Right lobe of liver (tissue), 6 donors: ENCODE results near the gene KRT71. TPM values are rescaled to one million over a fixed set of nuclear protein-coding genes. Genes with fewer than 3 reads are reported as not detected.

Experiments used
- ATAC-seq, 4 donors: fragments of 200-7000 bp; cut with Tn5 transposase; one replicate each; pipeline ENCODE4 v1.9.1; 2020; ENCODE audit warnings: mild to moderate bottlenecking in 4 of 4, moderate library complexity in 4 of 4
- DNase-seq, 3 donors: peaks; one replicate each; pipeline ENCODE4 v3.0.0-alpha.2; 2020
- H3K27ac ChIP-seq, 3 donors: fragments of 200-600 bp; one replicate each; pipeline ENCODE4 v1.8.0; 2022
- H3K27me3 ChIP-seq, 2 donors: fragments of 200-600 bp; one replicate each; pipeline ENCODE4 v1.8.0; 2022
- H3K36me3 ChIP-seq, 4 donors: fragments of 200-600 bp; sonication (generic) in 1 of 4; one replicate each; pipeline versions ENCODE4 v1.5.1 to v1.8.0; 2017 to 2022; ENCODE audit warnings: control low read depth in 1 of 4
- H3K4me1 ChIP-seq, 4 donors: fragments of 200-600 bp; sonication (generic) in 1 of 4; one replicate each; pipeline versions ENCODE4 v1.5.1 to v1.8.0; 2017 to 2022; ENCODE audit warnings: control low read depth in 1 of 4
- H3K4me3 ChIP-seq, 3 donors: fragments of 200-600 bp; one replicate each; pipeline ENCODE4 v1.8.0; 2022
- H3K9me3 ChIP-seq, 4 donors: fragments of 200-600 bp; sonication (generic) in 1 of 4; one replicate each; pipeline versions ENCODE4 v1.5.1 to v1.8.0; 2017 to 2022; ENCODE audit warnings: control low read depth in 1 of 4
- POLR2A ChIP-seq: fragments of 450-650 bp; IDR thresholded peaks from one replicate; pipeline ENCODE4 v1.6.1; 2017; ENCODE audit warnings: antibody characterized with exemption, mild to moderate bottlenecking
- WGBS: methylation state at CpG from one replicate; pipeline ENCODE4 v1.1.6; 2018; ENCODE audit warnings: low coverage, low lambda C conversion rate; ENCODE audit not compliant: insufficient coverage; ENCODE audit errors: missing lambda C conversion rate; 5-methylcytosine and 5-hydroxymethylcytosine counted together
- intact Hi-C, 2 donors: fragments of 100-400 bp; cut with DNase I; formaldehyde crosslinking; loops; one replicate each; pipeline versions ENCODE4 v1.11.2 to v1.14.1; 2022
- total RNA-seq, 6 experiments: library from RNA; depleted of rRNA in 2 of 6; stranded (reverse); fragments of >200 nt in 2 of 6; fragmentation: NEBNext Ultra II Directional in 3 of 6; extraction: Animal tissue kit (Norgen Biotek cat#: 25700) in 3 of 6; gene quantifications; one replicate each; pipeline versions ENCODE4 v1.1.0 to v1.2.4, GENCODE V29; 2016 to 2023
- TF ChIP-seq, protein P1 (sequence below), 4 donors: fragments of 200-600 bp in 3 of 4; fragments of 450-650 bp in 1 of 4; IDR thresholded peaks; one replicate each; pipeline versions ENCODE4 v1.5.1 to v1.8.0; 2016 to 2022; ENCODE audit warnings: antibody characterized with exemption in 4 of 4, mild to moderate bottlenecking in 2 of 4
- donor health status: DM: no; HTN: yes; CAD: no.
- donor health status: DM: no; HTN: no; CAD: no.
- donor health status: DM: no; HTN: no; CAD: no.
- donor health status: DM: no; HTN: yes; CAD: no.
- donor health status: DM: no; HTN: yes; CAD: no.

Gene KRT71
- total RNA-seq, 6 experiments from 2014 or later = not detected

DNA sequence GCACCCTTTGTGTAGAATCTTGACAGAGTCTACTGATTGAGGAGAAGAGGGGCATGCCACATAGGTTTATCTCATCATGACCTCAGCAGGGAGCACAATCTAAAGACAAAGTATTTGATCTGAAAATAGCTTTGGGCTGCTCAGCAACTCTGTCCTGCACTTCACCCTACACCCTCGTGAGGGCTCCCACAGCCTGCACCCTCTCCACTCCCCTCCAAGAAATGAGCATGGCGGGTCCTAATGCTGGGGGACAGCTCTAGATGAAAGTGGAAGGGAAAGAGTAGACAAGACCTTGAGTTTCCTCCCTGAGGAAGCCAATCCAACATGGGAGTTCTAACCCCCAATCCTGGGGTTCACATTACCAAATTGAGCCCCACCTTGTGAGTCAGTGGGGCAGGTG lies 22.0 kb downstream of the KRT71 start:
- Histone ChIP-seq H3K4me3 (no peak overlapping the region), H3K9me3 (no peaks in the 10 kb centered on the region), H3K4me1 (no peaks in the 10 kb centered on the region), H3K27me3 (no peaks in the 10 kb centered on the region), H3K36me3 (no peaks in the 10 kb centered on the region), H3K27ac (no peak overlapping the region)
- no CpG with 5 or more reads among the region's 2 CpGs for WGBS
- TF ChIP-seq POLR2A = no peak
- TF ChIP-seq, protein P1, sequence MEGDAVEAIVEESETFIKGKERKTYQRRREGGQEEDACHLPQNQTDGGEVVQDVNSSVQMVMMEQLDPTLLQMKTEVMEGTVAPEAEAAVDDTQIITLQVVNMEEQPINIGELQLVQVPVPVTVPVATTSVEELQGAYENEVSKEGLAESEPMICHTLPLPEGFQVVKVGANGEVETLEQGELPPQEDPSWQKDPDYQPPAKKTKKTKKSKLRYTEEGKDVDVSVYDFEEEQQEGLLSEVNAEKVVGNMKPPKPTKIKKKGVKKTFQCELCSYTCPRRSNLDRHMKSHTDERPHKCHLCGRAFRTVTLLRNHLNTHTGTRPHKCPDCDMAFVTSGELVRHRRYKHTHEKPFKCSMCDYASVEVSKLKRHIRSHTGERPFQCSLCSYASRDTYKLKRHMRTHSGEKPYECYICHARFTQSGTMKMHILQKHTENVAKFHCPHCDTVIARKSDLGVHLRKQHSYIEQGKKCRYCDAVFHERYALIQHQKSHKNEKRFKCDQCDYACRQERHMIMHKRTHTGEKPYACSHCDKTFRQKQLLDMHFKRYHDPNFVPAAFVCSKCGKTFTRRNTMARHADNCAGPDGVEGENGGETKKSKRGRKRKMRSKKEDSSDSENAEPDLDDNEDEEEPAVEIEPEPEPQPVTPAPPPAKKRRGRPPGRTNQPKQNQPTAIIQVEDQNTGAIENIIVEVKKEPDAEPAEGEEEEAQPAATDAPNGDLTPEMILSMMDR (IDR thresholded peaks at IDR 0.05) = no peak
- no peak for ATAC-seq
- intact Hi-C loops = no loop called here
- DNase-seq = no peak

DNA sequence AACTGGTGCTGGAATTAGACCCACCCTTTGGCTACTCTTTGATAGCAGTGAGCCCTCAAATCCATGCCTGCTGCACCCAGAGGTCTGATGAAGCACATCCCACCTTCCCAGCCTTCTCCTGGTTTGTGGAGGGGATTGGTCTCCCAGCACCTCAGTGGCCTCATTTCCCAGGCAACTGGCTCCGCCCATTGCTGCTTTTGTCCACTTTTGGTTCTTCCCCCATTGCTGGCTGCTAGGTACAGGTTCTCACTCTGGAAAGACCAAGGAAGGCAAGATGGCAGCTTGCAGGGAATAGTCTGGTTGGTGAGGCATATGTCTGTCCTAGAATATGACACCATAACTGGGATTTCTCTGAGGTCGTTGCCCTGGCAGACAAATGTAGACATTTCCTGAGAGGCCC lies 22.6 kb downstream of the KRT71 start:
- TF ChIP-seq, protein P1 (IDR thresholded peaks at IDR 0.05) = no peak
- no peak for TF ChIP-seq POLR2A
- no peak overlapping the region for H3K27ac ChIP-seq
- no CpG with 5 or more reads among the region's 2 CpGs for WGBS
- DNase-seq (no peak), ATAC-seq (no peak)
- intact Hi-C loops = no loop called here
- no peaks in the 10 kb centered on the region for H3K9me3 ChIP-seq
- H3K36me3 ChIP-seq = no peaks in the 10 kb centered on the region
- no peaks in the 10 kb centered on the region for H3K4me1 ChIP-seq
- no peak overlapping the region for H3K4me3 ChIP-seq
- H3K27me3 ChIP-seq = no peaks in the 10 kb centered on the region

DNA sequence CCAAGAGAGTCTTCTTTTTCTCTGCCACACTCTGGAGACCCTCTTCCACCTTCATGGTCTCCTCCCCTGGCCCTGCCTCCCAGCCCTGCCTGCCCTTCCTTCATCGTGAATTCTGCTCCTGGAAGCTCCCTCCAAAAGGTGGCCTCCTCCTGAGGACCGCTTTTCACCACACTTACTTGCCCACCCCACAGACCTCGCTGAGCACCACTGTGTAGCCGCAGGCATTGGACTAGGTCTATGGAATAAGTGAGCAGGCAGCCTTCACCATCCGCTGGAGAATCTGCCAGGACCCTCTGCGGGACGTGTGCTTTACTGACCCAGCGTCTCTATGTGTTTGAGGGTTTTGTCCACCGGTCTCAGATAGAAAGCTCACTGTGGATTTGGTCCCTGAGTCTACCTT lies 23.1 kb downstream of the KRT71 start:
- WGBS = 83% methylated on average over 9 of the region's 9 CpGs
- Histone ChIP-seq H3K27ac (no peak overlapping the region), H3K36me3 (no peaks in the 10 kb centered on the region), H3K9me3 (no peaks in the 10 kb centered on the region), H3K4me3 (no peak overlapping the region), H3K27me3 (no peaks in the 10 kb centered on the region), H3K4me1 (no peaks in the 10 kb centered on the region)
- intact Hi-C loops = no loop called here
- DNase-seq = no peak
- ATAC-seq = no peak
- TF ChIP-seq POLR2A = no peak
- TF ChIP-seq, protein P1 (IDR thresholded peaks at IDR 0.05) = no peak

DNA sequence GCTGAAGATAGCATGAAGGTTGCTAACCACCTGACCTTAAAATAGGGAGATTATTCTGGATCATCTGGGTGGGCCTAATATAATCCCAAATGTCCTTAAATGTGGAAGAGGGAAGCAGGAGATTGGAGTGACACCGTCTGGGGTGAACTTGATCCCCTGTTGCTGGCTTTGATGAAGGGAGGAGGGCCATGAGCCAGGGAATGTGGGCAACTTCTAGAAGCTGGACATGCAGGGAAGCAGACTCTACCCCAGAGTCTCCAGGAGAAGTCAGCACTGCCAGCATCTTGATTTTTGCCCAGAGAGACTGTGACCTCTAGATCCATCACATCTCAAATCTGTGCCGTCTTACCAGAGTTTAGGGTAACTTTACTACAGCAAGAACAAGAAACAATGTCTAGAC lies 23.5 kb downstream of the KRT71 start:
- TF ChIP-seq, protein P1 (IDR thresholded peaks at IDR 0.05) = no peak
- no peak for TF ChIP-seq POLR2A
- H3K36me3 ChIP-seq = no peaks in the 10 kb centered on the region
- 90% methylated on average over 2 of the region's 2 CpGs for WGBS
- no peak overlapping the region for H3K4me3 ChIP-seq
- H3K27ac ChIP-seq = no peak overlapping the region
- intact Hi-C loops = no loop called here
- H3K9me3 ChIP-seq = no peaks in the 10 kb centered on the region
- ATAC-seq (no peak), DNase-seq (peak in 1 of 3 donors; percentile 15)
- H3K27me3 ChIP-seq = no peaks in the 10 kb centered on the region
- H3K4me1 ChIP-seq = no peaks in the 10 kb centered on the region

DNA sequence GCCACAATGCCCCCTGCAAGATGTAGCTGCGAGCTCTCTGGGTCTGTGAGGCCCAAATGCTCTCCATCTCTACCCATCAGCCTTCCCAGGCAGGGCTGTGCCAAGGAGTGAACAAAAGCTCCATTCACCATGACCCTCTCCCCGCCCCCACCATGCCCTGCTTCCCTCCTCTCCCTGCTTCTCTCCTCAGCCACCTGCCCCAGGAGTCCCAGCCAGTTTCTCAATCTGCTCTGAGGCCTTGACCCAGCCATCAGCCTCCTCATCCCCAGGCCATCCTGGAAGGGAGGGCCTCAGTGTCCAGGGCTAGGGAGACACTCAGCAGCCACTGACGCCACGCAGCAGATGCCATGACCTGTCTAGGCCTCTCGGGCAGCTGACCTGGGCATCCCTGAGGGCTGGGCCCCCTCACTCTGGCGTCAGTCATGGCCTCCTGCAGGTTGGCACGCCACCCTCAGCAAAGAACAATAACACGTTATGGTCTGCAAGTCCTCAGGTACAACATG lies 24.3 kb downstream of the KRT71 start:
- no CpG with 5 or more reads among the region's 8 CpGs for WGBS
- Histone ChIP-seq H3K4me1 (no peaks in the 10 kb centered on the region), H3K9me3 (no peaks in the 10 kb centered on the region), H3K27me3 (no peaks in the 10 kb centered on the region), H3K27ac (no peak overlapping the region), H3K4me3 (no peak overlapping the region), H3K36me3 (no peaks in the 10 kb centered on the region)
- peak in 1 of 3 donors; percentile 41 for DNase-seq
- ATAC-seq = peak in 1 of 4 donors; percentile 6
- intact Hi-C loops = no loop called here
- no peak for TF ChIP-seq POLR2A
- TF ChIP-seq, protein P1 (IDR thresholded peaks at IDR 0.05) = no peak
